Measurements from ENCODE around the gene NRG2.

DNA sequence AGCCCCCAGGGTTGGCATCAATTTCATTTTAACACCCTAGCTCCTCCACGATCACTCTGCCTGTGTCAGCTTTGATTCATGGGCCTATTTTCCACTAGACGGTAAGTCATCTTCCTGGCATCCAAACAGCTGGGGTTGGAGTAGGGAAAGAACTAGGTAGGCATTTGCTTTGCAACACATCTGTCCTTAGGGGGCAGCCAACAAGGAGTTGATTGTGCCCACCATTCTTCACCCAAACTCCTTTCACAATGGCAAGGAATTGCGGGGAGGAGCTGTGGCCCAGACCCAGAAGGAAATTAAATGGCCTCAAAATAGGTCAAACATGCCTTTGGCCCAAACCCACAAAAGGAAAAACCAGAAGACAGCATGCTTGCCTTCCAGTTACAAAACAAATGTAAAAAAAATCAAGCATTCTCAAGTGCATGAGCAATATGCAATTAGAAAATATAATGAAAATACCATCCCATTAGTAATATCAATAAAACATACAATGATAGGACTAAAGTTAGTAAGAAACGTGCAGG, 71.8 kb downstream of the NRG2 start:
- TF ChIP-seq POLR2AphosphoS5 (IDR thresholded peaks at IDR 0.05; ENCODE audit: borderline replicate concordance, low read depth, low read length) = no peak
- TF ChIP-seq EZH2 (IDR thresholded peaks at IDR 0.05) = no peak

Data from SK-N-MC (cell line).